HCT116 (cell line): ENCODE measurements around the gene FRK. TPM values are rescaled to one million over a fixed set of nuclear protein-coding genes. Genes with fewer than 3 reads are reported as not detected.

Source experiments
- ATAC-seq: fragments of 200-7000 bp; cut with Tn5 transposase; 2 replicates; pipeline ENCODE4 v1.9.1; 2020; ENCODE audit warnings: mild to moderate bottlenecking, moderate library complexity
- BruUV-seq: library from RNA; stranded (reverse); fragments of 400-500 nt; replicated peaks from 2 replicates; lab custom pipeline; 2021; lab: Mats Ljungman, UMichigan
- CTCF ChIA-PET: fragments of 300-600 bp; sonication (Branson Sonifier 250); formaldehyde crosslinking; loops from one replicate; lab custom pipeline; 2021; ENCODE audit warnings: antibody characterized with exemption; lab: Charles Lee
- POLR2A ChIA-PET: fragments of 300-600, 350-600 bp; sonication (Branson Sonifier 250); formaldehyde crosslinking; loops from one replicate; lab custom pipeline; 2021; ENCODE audit warnings: antibody characterized with exemption; lab: Charles Lee
- RAD21 ChIA-PET, 2 experiments: fragments of 300-600 bp; sonication (Branson Sonifier 250); formaldehyde crosslinking; loops; one replicate each; lab custom pipeline; 2023; ENCODE audit warnings: low total read pairs in 2 of 2; ENCODE audit not compliant: uncharacterized antibody in 2 of 2, unreplicated experiment in 2 of 2, low non-redundant PET in 1 of 2; lab: Charles Lee
- DNase-seq: peaks from one replicate; pipeline ENCODE4 v3.0.0-alpha.2; 2010; ENCODE audit warnings: low read depth, low spot score
- H2AFZ ChIP-seq: fragments of 200-600 bp; shearing (Covaris generic), sonication (generic); 2 replicates; pipeline ENCODE4 v1.6.1; 2017; ENCODE audit warnings: low read depth, mixed run types, mixed read lengths, antibody characterized with exemption, low read length; ENCODE audit not compliant: poor library complexity, severe bottlenecking
- H3K27ac ChIP-seq: 2 replicates; pipeline ENCODE4 v1.5.1; 2012; ENCODE audit warnings: low read depth, low read length
- H3K27me3 ChIP-seq: fragments of 200-600 bp; sonication (generic); 2 replicates; pipeline ENCODE4 v1.6.1; 2016; ENCODE audit warnings: mixed run types, low read length, mixed read lengths; ENCODE audit not compliant: insufficient read depth
- H3K36me3 ChIP-seq, 2 experiments: fragments of 200-500 bp in 1 of 2; fragments of 200-600 bp in 1 of 2; sonication (Bioruptor generic) in 1 of 2; sonication (generic) in 1 of 2; 2 replicates each; pipeline versions ENCODE4 v1.5.1 to v1.6.1; 2014 to 2016; ENCODE audit warnings: low read length in 2 of 2, inconsistent platforms in 1 of 2, mixed read lengths in 1 of 2, mixed run types in 1 of 2; ENCODE audit not compliant: insufficient read depth in 2 of 2, control insufficient read depth in 1 of 2
- H3K4me1 ChIP-seq, 2 experiments: fragments of 200-600 bp in 1 of 2; sonication (generic) in 1 of 2; 2 replicates each; pipeline versions ENCODE4 v1.5.1 to v1.6.1; 2012 to 2017; ENCODE audit warnings: low read length in 2 of 2, inconsistent platforms in 1 of 2, mild to moderate bottlenecking in 1 of 2, mixed read lengths in 1 of 2, mixed run types in 1 of 2, moderate library complexity in 1 of 2; ENCODE audit not compliant: insufficient read depth in 2 of 2, control insufficient read depth in 1 of 2
- H3K4me2 ChIP-seq: fragments of 200-600 bp; sonication (generic); 2 replicates; pipeline ENCODE4 v1.6.1; 2017; ENCODE audit warnings: mixed run types, low read length, mixed read lengths
- H3K4me3 ChIP-seq, 2 experiments: fragments of 200-600 bp in 1 of 2; sonication (generic) in 1 of 2; replicated peaks in 1 of 2; 2 replicates each; pipeline ENCODE4 v1.5.1; 2011 to 2016; ENCODE audit warnings: low read length in 2 of 2, control low read depth in 1 of 2, low read depth in 1 of 2, mild to moderate bottlenecking in 1 of 2, mixed read lengths in 1 of 2, mixed run types in 1 of 2
- H3K79me2 ChIP-seq: fragments of 200-600 bp; sonication (generic); 2 replicates; pipeline ENCODE4 v1.6.1; 2017; ENCODE audit warnings: mild to moderate bottlenecking, mixed run types, low read length, moderate library complexity, mixed read lengths; ENCODE audit not compliant: insufficient read depth
- H3K9ac ChIP-seq: fragments of 200-600 bp; sonication (generic); 2 replicates; pipeline ENCODE4 v1.6.1; 2016; ENCODE audit warnings: low read length, mixed read lengths
- H3K9me2 ChIP-seq: fragments of 200-600 bp; sonication (generic), shearing (Covaris generic); 2 replicates; pipeline ENCODE4 v1.6.1; 2017; ENCODE audit warnings: mixed run types, mild to moderate bottlenecking, moderate library complexity; ENCODE audit not compliant: insufficient read depth
- H3K9me3 ChIP-seq, 2 experiments: fragments of 200-500 bp in 1 of 2; fragments of 200-600 bp in 1 of 2; sonication (Bioruptor generic) in 1 of 2; sonication (generic) in 1 of 2; 2 replicates each; pipeline ENCODE4 v1.6.1; 2014 to 2017; ENCODE audit warnings: low read length in 2 of 2, mixed read lengths in 2 of 2, inconsistent platforms in 1 of 2, low read depth in 1 of 2, mild to moderate bottlenecking in 1 of 2, mixed run types in 1 of 2, moderate library complexity in 1 of 2; ENCODE audit not compliant: control insufficient read depth in 1 of 2, insufficient read depth in 1 of 2
- H4K20me1 ChIP-seq: fragments of 200-600 bp; sonication (generic), shearing (Covaris generic); 2 replicates; pipeline ENCODE4 v1.6.1; 2017; ENCODE audit warnings: mixed run types, mild to moderate bottlenecking, moderate library complexity; ENCODE audit not compliant: insufficient read depth
- ATF3 ChIP-seq: IDR thresholded peaks from 2 replicates; pipeline ENCODE4 v1.6.1; 2012
- CBX3 ChIP-seq: IDR thresholded peaks from 2 replicates; pipeline ENCODE4 v1.6.1; 2012; ENCODE audit warnings: low read depth
- CEBPB ChIP-seq: IDR thresholded peaks from 2 replicates; pipeline ENCODE4 v1.6.1; 2012; ENCODE audit warnings: low read depth
- EGR1 ChIP-seq: IDR thresholded peaks from 2 replicates; pipeline ENCODE4 v1.6.1; 2012; ENCODE audit warnings: low read depth
- ELF1 ChIP-seq: IDR thresholded peaks from 2 replicates; pipeline ENCODE4 v1.6.1; 2012; ENCODE audit warnings: low read depth, borderline replicate concordance
- EZH2 ChIP-seq: fragments of 200-600 bp; sonication (generic); IDR thresholded peaks from 2 replicates; pipeline ENCODE4 v1.6.1; 2017; ENCODE audit warnings: antibody characterized with exemption, mixed run types
- EZH2phosphoT487 ChIP-seq: fragments of 200-600 bp; IDR thresholded peaks from 2 replicates; pipeline ENCODE4 v1.6.1; 2018; ENCODE audit warnings: antibody characterized with exemption, borderline replicate concordance
- FOSL1 ChIP-seq: IDR thresholded peaks from 2 replicates; pipeline ENCODE4 v1.6.1; 2012; ENCODE audit warnings: low read depth
- JUND ChIP-seq: IDR thresholded peaks from 2 replicates; pipeline ENCODE4 v1.6.1; 2012
- MAX ChIP-seq: IDR thresholded peaks from 2 replicates; pipeline ENCODE4 v1.6.1; 2012
- POLR2A ChIP-seq: IDR thresholded peaks from 2 replicates; pipeline ENCODE4 v1.7.0; 2011; ENCODE audit warnings: borderline replicate concordance; ENCODE audit not compliant: insufficient read depth, insufficient read length; ENCODE audit errors: extremely low read depth
- POLR2AphosphoS5 ChIP-seq: IDR thresholded peaks from 2 replicates; pipeline ENCODE4 v1.6.1; 2011; ENCODE audit warnings: mild to moderate bottlenecking, low read depth, low read length, moderate library complexity
- SIN3A ChIP-seq: IDR thresholded peaks from 2 replicates; pipeline ENCODE4 v1.6.1; 2012; ENCODE audit warnings: low read depth
- SP1 ChIP-seq: IDR thresholded peaks from 2 replicates; pipeline ENCODE4 v1.6.1; 2012; ENCODE audit warnings: low read depth
- TCF7L2 ChIP-seq: IDR thresholded peaks from 2 replicates; pipeline ENCODE4 v1.7.0; 2011; ENCODE audit warnings: borderline replicate concordance, inconsistent platforms; ENCODE audit not compliant: insufficient read depth, insufficient read length; ENCODE audit errors: extremely low read depth
- YY1 ChIP-seq: IDR thresholded peaks from 2 replicates; pipeline ENCODE4 v1.6.1; 2011; ENCODE audit warnings: low read length, low read depth, moderate library complexity, mild to moderate bottlenecking; ENCODE audit not compliant: insufficient replicate concordance; ENCODE audit errors: extremely low read depth
- intact Hi-C: fragments of 100-400 bp; cut with micrococcal nuclease; formaldehyde crosslinking; loops from 2 replicates; pipeline ENCODE4 v1.10.0; 2022
- total RNA-seq: library from RNA; stranded (reverse); gene quantifications from one replicate; pipeline ENCODE4 v1.2.1, GENCODE V29; 2021; ENCODE audit not compliant: unreplicated experiment
- TF ChIP-seq, protein P1 (sequence below), 3 experiments: fragments of 200-600 bp in 1 of 3; sonication (generic) in 1 of 3; IDR thresholded peaks in 2 of 3; conservative IDR thresholded peaks in 1 of 3; 2 replicates each; pipeline ENCODE4 v1.5.1; 2012 to 2017; ENCODE audit warnings: low read depth in 2 of 3, low read length in 2 of 3, antibody characterized with exemption in 1 of 3, borderline replicate concordance in 1 of 3, control low read depth in 1 of 3, mild to moderate bottlenecking in 1 of 3, mixed read lengths in 1 of 3, mixed run types in 1 of 3, moderate library complexity in 1 of 3; ENCODE audit not compliant: insufficient read depth in 1 of 3
- TF ChIP-seq, protein P2 (sequence below): IDR thresholded peaks from 2 replicates; pipeline ENCODE4 v1.6.1; 2011; ENCODE audit warnings: mild to moderate bottlenecking, low read length, moderate library complexity; ENCODE audit not compliant: insufficient replicate concordance; ENCODE audit errors: extremely low read depth
- TF ChIP-seq, protein P3 (sequence below): IDR thresholded peaks from 2 replicates; pipeline ENCODE4 v1.6.1; 2012; ENCODE audit warnings: low read depth

Gene FRK
- total RNA-seq, 1 experiment from 2014 or later = 3.7 TPM

DNA sequence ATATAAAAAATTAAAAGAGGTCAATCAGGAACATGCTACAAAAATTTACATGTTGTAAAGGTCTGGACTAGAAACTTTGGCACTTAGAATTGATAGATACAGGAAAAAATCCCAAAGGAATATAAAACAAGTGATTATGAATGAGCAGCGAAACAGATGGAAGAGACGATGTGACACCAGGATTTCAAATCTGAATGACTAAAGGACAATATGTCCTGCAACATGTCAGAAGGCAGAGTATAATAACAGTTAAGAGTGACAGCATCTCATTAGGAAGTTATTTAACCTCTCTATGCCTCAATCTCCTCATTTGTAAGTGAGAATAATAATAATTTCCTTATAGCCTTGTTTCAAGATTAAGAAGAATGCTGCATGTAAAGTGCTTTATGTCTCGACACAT, 50.3 kb downstream of the FRK start:
- ChIA-PET POLR2A (no interaction called here), CTCF (interaction anchor here (0.8 to 1.9 kb wide), 10 partner anchors 9 to 206 kb away, joined by 4 to 39 read pairs (median 6); partner anchors contain the start of gene NT5DC1), RAD21 (no interaction called here)
- Histone ChIP-seq H3K27me3 (no peaks in the 10 kb centered on the region), H3K79me2 (no peaks in the 10 kb centered on the region), H3K4me2 (no peak overlapping the region), H2AFZ (no peak overlapping the region), H3K9me3 (no peaks in the 10 kb centered on the region), H3K9me2 (no peaks in the 10 kb centered on the region), H3K4me3 (no peak overlapping the region), H3K4me1 (peaks cover 16 to 32% of the 10 kb centered on the region in 2 experiments), H3K36me3 (no peaks in the 10 kb centered on the region), H3K27ac (no peak overlapping the region), H4K20me1 (no peaks in the 10 kb centered on the region), H3K9ac (no peak overlapping the region)
- TF ChIP-seq ELF1 (no peak), EZH2phosphoT487 (no peak), TCF7L2 (no peak), POLR2A (no peak), FOSL1 (no peak), SIN3A (no peak), MAX (no peak), ATF3 (no peak), POLR2AphosphoS5 (no peak), EGR1 (no peak), EZH2 (no peak), JUND (no peak), SP1 (no peak), CBX3 (no peak), CEBPB (no peak), YY1 (no peak)
- TF ChIP-seq, protein P1, sequence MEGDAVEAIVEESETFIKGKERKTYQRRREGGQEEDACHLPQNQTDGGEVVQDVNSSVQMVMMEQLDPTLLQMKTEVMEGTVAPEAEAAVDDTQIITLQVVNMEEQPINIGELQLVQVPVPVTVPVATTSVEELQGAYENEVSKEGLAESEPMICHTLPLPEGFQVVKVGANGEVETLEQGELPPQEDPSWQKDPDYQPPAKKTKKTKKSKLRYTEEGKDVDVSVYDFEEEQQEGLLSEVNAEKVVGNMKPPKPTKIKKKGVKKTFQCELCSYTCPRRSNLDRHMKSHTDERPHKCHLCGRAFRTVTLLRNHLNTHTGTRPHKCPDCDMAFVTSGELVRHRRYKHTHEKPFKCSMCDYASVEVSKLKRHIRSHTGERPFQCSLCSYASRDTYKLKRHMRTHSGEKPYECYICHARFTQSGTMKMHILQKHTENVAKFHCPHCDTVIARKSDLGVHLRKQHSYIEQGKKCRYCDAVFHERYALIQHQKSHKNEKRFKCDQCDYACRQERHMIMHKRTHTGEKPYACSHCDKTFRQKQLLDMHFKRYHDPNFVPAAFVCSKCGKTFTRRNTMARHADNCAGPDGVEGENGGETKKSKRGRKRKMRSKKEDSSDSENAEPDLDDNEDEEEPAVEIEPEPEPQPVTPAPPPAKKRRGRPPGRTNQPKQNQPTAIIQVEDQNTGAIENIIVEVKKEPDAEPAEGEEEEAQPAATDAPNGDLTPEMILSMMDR (IDR thresholded peaks at IDR 0.05 in 2 of 3, conservative IDR thresholded peaks at IDR 0.05 in 1 of 3; ENCODE audit: borderline replicate concordance in 1 of 3, insufficient read depth in 1 of 3, low read depth in 2 of 3, low read length in 2 of 3) = no peak
- TF ChIP-seq, protein P2, sequence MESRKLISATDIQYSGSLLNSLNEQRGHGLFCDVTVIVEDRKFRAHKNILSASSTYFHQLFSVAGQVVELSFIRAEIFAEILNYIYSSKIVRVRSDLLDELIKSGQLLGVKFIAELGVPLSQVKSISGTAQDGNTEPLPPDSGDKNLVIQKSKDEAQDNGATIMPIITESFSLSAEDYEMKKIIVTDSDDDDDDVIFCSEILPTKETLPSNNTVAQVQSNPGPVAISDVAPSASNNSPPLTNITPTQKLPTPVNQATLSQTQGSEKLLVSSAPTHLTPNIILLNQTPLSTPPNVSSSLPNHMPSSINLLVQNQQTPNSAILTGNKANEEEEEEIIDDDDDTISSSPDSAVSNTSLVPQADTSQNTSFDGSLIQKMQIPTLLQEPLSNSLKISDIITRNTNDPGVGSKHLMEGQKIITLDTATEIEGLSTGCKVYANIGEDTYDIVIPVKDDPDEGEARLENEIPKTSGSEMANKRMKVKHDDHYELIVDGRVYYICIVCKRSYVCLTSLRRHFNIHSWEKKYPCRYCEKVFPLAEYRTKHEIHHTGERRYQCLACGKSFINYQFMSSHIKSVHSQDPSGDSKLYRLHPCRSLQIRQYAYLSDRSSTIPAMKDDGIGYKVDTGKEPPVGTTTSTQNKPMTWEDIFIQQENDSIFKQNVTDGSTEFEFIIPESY = no peak
- TF ChIP-seq, protein P3, sequence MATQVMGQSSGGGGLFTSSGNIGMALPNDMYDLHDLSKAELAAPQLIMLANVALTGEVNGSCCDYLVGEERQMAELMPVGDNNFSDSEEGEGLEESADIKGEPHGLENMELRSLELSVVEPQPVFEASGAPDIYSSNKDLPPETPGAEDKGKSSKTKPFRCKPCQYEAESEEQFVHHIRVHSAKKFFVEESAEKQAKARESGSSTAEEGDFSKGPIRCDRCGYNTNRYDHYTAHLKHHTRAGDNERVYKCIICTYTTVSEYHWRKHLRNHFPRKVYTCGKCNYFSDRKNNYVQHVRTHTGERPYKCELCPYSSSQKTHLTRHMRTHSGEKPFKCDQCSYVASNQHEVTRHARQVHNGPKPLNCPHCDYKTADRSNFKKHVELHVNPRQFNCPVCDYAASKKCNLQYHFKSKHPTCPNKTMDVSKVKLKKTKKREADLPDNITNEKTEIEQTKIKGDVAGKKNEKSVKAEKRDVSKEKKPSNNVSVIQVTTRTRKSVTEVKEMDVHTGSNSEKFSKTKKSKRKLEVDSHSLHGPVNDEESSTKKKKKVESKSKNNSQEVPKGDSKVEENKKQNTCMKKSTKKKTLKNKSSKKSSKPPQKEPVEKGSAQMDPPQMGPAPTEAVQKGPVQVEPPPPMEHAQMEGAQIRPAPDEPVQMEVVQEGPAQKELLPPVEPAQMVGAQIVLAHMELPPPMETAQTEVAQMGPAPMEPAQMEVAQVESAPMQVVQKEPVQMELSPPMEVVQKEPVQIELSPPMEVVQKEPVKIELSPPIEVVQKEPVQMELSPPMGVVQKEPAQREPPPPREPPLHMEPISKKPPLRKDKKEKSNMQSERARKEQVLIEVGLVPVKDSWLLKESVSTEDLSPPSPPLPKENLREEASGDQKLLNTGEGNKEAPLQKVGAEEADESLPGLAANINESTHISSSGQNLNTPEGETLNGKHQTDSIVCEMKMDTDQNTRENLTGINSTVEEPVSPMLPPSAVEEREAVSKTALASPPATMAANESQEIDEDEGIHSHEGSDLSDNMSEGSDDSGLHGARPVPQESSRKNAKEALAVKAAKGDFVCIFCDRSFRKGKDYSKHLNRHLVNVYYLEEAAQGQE = no peak
- ATAC-seq (no peak), DNase-seq (no peak)
- intact Hi-C loops = loop anchor here (2.0 kb wide), 1 partner anchor 86 kb away; no protein-coding TSS in a partner anchor
- no TSS peak for BruUV-seq
